GM12892 (cell line): ENCODE results near the gene OGG1.

ENCODE experiments used
- DNase-seq: peaks from one replicate; pipeline ENCODE4 v3.0.0; 2011; ENCODE audit not compliant: insufficient read length
- FAIRE-seq: peaks from 2 replicates; lab custom pipeline; 2011; peaks lifted over from hg19 to GRCh38; lab: Jason Lieb, UNC
- POLR2A ChIP-seq: IDR thresholded peaks from 2 replicates; pipeline ENCODE4 v1.6.1; 2011; ENCODE audit warnings: low read depth, low read length, control low read depth
- POLR2AphosphoS5 ChIP-seq: IDR thresholded peaks from 2 replicates; pipeline ENCODE4 v1.6.1; 2011; ENCODE audit warnings: low read depth, low read length, control low read depth
- TAF1 ChIP-seq: IDR thresholded peaks from 2 replicates; pipeline ENCODE4 v1.6.1; 2011; ENCODE audit warnings: low read depth, mild to moderate bottlenecking, control low read depth, low read length, borderline replicate concordance

The OGG1 gene

GRCh38 chr3:9730657-9731205 lies 19.0 kb upstream of the OGG1 start:
- FAIRE-seq (peak; percentile 66), DNase-seq (no peak)
- TF ChIP-seq POLR2AphosphoS5 (no peak), TAF1 (no peak), POLR2A (no peak)

- no peak for TF ChIP-seq TAF1
- peak; percentile 85; the same call in 1 of the 2 replicates for TF ChIP-seq POLR2A
- TF ChIP-seq POLR2AphosphoS5: peak; percentile 64
- FAIRE-seq (peak; percentile 79), DNase-seq (peak; percentile 99)
Observed at GRCh38 chr3:9731206-9732079, 18.3 kb upstream of the OGG1 start, which contains the start of gene BRPF1. BRPF1 (plus strand) TSS chr3:9731735; CDS start chr3:9734141, 2,406 bp downstream.

DNA sequence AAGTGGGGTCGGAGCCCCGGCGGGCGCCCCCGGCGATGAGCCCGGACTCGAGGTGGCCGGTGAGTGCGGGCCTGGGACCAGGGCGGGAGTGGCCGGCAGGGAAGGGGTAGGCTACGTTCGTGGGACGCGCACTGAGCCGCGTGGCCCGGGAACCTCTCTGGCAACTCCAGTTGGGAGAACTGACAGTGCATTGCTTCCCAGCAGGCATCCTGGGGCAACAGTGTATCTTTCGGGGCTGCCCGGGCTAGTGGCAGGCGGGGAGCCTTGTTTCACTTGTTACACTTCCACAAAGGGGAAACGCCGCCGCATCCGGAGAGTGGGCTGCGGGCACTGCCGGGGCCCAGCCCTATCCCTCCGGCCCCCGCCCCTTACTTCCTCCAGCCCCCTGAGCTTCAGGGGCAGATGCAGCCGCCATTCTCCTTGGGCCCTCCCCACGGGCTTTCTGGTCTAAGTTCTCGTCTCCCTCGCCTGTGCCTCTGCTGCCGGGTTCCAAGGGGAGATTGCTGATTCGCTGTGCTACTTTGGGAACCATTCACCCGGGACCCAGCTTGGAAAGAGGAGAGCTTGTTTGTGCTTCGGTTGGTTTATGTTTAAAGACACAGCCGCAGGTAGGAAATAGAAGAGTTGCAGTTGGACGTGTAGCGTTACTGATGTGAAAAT lies 17.5 kb upstream of the OGG1 start:
- TF ChIP-seq TAF1 (no peak), POLR2AphosphoS5 (no peak), POLR2A (peak; percentile 59; the same call in 1 of the 2 replicates)
- FAIRE-seq (no peak), DNase-seq (peak; percentile 52)

DNA sequence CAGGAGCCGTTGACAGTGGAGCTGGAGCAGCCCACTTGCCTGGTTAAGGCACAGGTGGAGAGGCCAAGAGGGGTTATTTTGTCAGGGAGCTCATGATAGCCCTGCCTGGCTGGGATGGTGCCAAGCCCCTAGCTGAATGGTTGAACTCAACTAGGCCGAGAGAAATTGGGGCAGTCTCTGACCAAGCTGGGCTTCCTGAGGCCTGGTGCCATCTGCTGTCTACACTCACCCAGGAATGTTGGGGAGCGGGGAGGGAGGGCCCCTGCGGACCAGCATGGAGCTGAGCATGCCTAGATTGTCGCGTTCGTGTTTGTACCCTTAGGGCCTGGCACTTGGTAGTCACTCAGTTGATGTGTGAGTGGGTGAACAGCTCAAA lies 17.0 kb upstream of the OGG1 start:
- TF ChIP-seq POLR2A (no peak), TAF1 (no peak), POLR2AphosphoS5 (no peak)
- DNase-seq: no peak
- no peak for FAIRE-seq

- FAIRE-seq: no peak
- DNase-seq: no peak
- TF ChIP-seq POLR2A (no peak), TAF1 (no peak), POLR2AphosphoS5 (no peak)
Observed at GRCh38 chr3:9736831-9737230, 12.9 kb upstream of the OGG1 start.

- FAIRE-seq (no peak), DNase-seq (no peak)
- TF ChIP-seq TAF1: no peak
- TF ChIP-seq POLR2A: 0 out of 2 replicates have a peak, but pooled peaks have one; percentile 10
Observed at GRCh38 chr3:9739181-9739580, 10.6 kb upstream of the OGG1 start.

DNA sequence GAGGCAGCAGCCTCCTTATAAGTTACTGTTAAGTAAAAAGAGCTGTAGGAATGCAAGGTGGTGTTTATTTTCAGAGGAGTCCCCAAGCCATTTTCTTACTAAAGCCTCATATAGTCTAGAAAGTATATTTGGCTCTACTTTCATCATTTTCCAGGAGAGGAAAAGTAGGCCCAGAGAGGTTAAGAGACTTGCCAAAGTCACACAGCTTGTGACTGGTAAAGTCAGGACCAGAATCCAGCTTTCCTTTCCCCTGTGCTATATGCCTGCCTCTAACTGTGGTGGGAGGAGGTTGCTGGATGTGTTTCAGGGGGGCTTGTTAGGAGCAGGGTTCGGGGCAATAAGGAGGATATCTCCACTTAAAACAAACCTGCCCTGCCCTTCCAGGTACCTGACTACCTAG lies 7.2 kb upstream of the OGG1 start:
- FAIRE-seq (no peak), DNase-seq (no peak)
- TF ChIP-seq POLR2AphosphoS5 (no peak), TAF1 (no peak), POLR2A (no peak)

GRCh38 chr3:9743548-9743947 lies 6.2 kb upstream of the OGG1 start:
- no peak for TF ChIP-seq POLR2AphosphoS5
- no peak for TF ChIP-seq TAF1
- TF ChIP-seq POLR2A: no peak

DNA sequence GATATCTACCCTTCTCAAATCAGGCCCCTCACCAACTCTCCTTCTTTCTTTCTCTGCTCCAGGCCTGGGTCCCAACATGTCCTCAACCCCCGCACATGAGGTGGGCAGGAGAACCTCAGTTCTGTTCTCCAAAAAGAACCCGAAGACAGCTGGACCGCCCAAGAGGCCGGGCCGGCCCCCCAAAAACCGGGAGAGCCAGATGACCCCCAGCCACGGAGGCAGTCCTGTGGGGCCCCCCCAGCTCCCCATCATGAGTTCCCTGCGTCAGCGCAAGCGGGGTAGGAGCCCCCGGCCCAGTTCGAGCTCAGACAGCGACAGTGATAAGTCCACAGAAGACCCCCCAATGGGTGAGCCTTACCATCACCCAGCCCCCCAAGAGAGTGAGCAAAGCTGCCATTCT lies 5.6 kb upstream of the OGG1 start:
- no peak for DNase-seq
- TF ChIP-seq POLR2AphosphoS5 (no peak), POLR2A (no peak), TAF1 (no peak)
- FAIRE-seq: no peak

More at GRCh38 chr3:9743548-9743947, 6.2 kb upstream of the OGG1 start:
- FAIRE-seq (no peak), DNase-seq (no peak)

- DNase-seq (no peak), FAIRE-seq (no peak)
- TF ChIP-seq POLR2A (no peak), TAF1 (no peak), POLR2AphosphoS5 (no peak; the same call in 1 of the 2 replicates)
Observed at GRCh38 chr3:9745521-9745920, 4.2 kb upstream of the OGG1 start.

- DNase-seq (no peak), FAIRE-seq (no peak)
- no peak for TF ChIP-seq POLR2AphosphoS5
- no peak for TF ChIP-seq POLR2A
- no peak for TF ChIP-seq TAF1
Observed at GRCh38 chr3:9746330-9746729, 3.4 kb upstream of the OGG1 start.
